A673 (cell line): ENCODE results near the gene PCDH10. TPM values are rescaled to one million over a fixed set of nuclear protein-coding genes. Genes with fewer than 3 reads are reported as not detected.

Source experiments
- BruUV-seq: library from RNA; stranded (reverse); fragments of 400-500 nt; replicated peaks from 2 replicates; lab custom pipeline; 2021; lab: Mats Ljungman, UMichigan
- CTCF ChIA-PET: fragments of 300-600 bp; sonication (Branson Sonifier 250); formaldehyde crosslinking; loops from one replicate; lab custom pipeline; 2022; ENCODE audit warnings: antibody characterized with exemption; lab: Charles Lee
- POLR2A ChIA-PET: fragments of 300-600 bp; sonication (Branson Sonifier 250); formaldehyde crosslinking; loops from one replicate; lab custom pipeline; 2022; ENCODE audit warnings: antibody characterized with exemption; ENCODE audit not compliant: low non-redundant PET; lab: Charles Lee
- DNase-seq: peaks from one replicate; pipeline ENCODE4 v3.0.0-alpha.2; 2015; ENCODE audit warnings: low spot score
- H3K27ac ChIP-seq: fragments of 200-600 bp; sonication (generic); 2 replicates; pipeline ENCODE4 v1.5.1; 2016; ENCODE audit warnings: mixed run types, low read depth, mild to moderate bottlenecking, mixed read lengths, antibody characterized with exemption, low read length; ENCODE audit not compliant: poor library complexity, severe bottlenecking
- H3K27me3 ChIP-seq: fragments of 200-600 bp; sonication (generic); replicated peaks from 2 replicates; pipeline ENCODE4 v1.6.1; 2017; ENCODE audit warnings: mixed run types, low read depth, mild to moderate bottlenecking, mixed read lengths, antibody characterized with exemption, low read length; ENCODE audit not compliant: insufficient read depth, poor library complexity
- H3K36me3 ChIP-seq: fragments of 200-600 bp; sonication (generic); 2 replicates; pipeline ENCODE4 v1.6.1; 2016; ENCODE audit warnings: mixed run types, mild to moderate bottlenecking, mixed read lengths, antibody characterized with exemption, low read length; ENCODE audit not compliant: insufficient read depth, poor library complexity, severe bottlenecking
- H3K4me1 ChIP-seq: fragments of 200-600 bp; sonication (generic); 2 replicates; pipeline ENCODE4 v1.6.1; 2017; ENCODE audit warnings: mixed run types, mild to moderate bottlenecking, mixed read lengths, antibody characterized with exemption, low read length; ENCODE audit not compliant: insufficient read depth, poor library complexity, severe bottlenecking
- H3K4me3 ChIP-seq: fragments of 200-600 bp; sonication (generic); 2 replicates; pipeline ENCODE4 v1.5.1; 2016; ENCODE audit warnings: low read depth, mixed run types, mild to moderate bottlenecking, mixed read lengths, low read length; ENCODE audit not compliant: poor library complexity, severe bottlenecking
- H3K9me3 ChIP-seq: fragments of 200-600 bp; sonication (generic); 2 replicates; pipeline ENCODE4 v1.6.1; 2016; ENCODE audit warnings: mixed run types, low read depth, mild to moderate bottlenecking, mixed read lengths, antibody characterized with exemption, low read length; ENCODE audit not compliant: poor library complexity, severe bottlenecking
- EZH2 ChIP-seq: fragments of 200-600 bp; sonication (generic); IDR thresholded peaks from 2 replicates; pipeline ENCODE4 v1.6.1; 2017; ENCODE audit warnings: borderline replicate concordance, low read depth, mild to moderate bottlenecking, mixed read lengths, antibody characterized with exemption, low read length; ENCODE audit not compliant: poor library complexity, severe bottlenecking
- intact Hi-C: fragments of 100-400 bp; cut with micrococcal nuclease; formaldehyde crosslinking; loops from one replicate; pipeline ENCODE4 v1.10.0; 2022; ENCODE audit not compliant: unreplicated experiment
- total RNA-seq: library from RNA; stranded (reverse); gene quantifications from 2 replicates; pipeline ENCODE4 v1.2.3, GENCODE V29; 2021
- TF ChIP-seq, protein P1 (sequence below): fragments of 300-800, 200-600 bp; sonication (generic); conservative IDR thresholded peaks from 2 replicates; pipeline ENCODE4 v1.5.1; 2017; ENCODE audit warnings: low read depth, mild to moderate bottlenecking, antibody characterized with exemption, low read length, moderate library complexity, mixed read lengths

PCDH10 gene
- total RNA-seq, 1 experiment from 2014 or later: 40.6 TPM

GRCh38 chr4:133129237-133129636, 19.9 kb upstream of the PCDH10 start:
- Histone ChIP-seq H3K9me3 (no peaks in the 10 kb centered on the region), H3K27ac (no peak overlapping the region), H3K27me3 (no peaks in the 10 kb centered on the region), H3K4me3 (no peak overlapping the region), H3K36me3 (no peaks in the 10 kb centered on the region), H3K4me1 (no peaks in the 10 kb centered on the region)
- TF ChIP-seq, protein P1, sequence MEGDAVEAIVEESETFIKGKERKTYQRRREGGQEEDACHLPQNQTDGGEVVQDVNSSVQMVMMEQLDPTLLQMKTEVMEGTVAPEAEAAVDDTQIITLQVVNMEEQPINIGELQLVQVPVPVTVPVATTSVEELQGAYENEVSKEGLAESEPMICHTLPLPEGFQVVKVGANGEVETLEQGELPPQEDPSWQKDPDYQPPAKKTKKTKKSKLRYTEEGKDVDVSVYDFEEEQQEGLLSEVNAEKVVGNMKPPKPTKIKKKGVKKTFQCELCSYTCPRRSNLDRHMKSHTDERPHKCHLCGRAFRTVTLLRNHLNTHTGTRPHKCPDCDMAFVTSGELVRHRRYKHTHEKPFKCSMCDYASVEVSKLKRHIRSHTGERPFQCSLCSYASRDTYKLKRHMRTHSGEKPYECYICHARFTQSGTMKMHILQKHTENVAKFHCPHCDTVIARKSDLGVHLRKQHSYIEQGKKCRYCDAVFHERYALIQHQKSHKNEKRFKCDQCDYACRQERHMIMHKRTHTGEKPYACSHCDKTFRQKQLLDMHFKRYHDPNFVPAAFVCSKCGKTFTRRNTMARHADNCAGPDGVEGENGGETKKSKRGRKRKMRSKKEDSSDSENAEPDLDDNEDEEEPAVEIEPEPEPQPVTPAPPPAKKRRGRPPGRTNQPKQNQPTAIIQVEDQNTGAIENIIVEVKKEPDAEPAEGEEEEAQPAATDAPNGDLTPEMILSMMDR: no peak
- TF ChIP-seq EZH2: no peak
- intact Hi-C loops: no loop called here
- no TSS peak for BruUV-seq
- DNase-seq: no peak
- CTCF ChIA-PET: no interaction called here
- POLR2A ChIA-PET: no interaction called here

- TF ChIP-seq, protein P1: no peak
- no peak for TF ChIP-seq EZH2
- Histone ChIP-seq H3K27ac (no peak overlapping the region), H3K4me1 (no peaks in the 10 kb centered on the region), H3K4me3 (no peak overlapping the region), H3K27me3 (no peaks in the 10 kb centered on the region), H3K9me3 (no peaks in the 10 kb centered on the region), H3K36me3 (no peaks in the 10 kb centered on the region)
- intact Hi-C loops: loop anchor here (10.0 kb wide), 1 partner anchor 285 kb away; no protein-coding TSS in a partner anchor
- ChIA-PET CTCF (no interaction called here), POLR2A (no interaction called here)
- BruUV-seq: no TSS peak
- no peak for DNase-seq
These were observed 18.9 kb upstream of the PCDH10 start for GRCh38 chr4:133130171-133130570.

GRCh38 chr4:133131829-133132460, 17.1 kb upstream of the PCDH10 start:
- Histone ChIP-seq H3K4me1 (no peaks in the 10 kb centered on the region), H3K27ac (no peak overlapping the region), H3K27me3 (no peaks in the 10 kb centered on the region), H3K9me3 (no peaks in the 10 kb centered on the region), H3K4me3 (no peak overlapping the region), H3K36me3 (no peaks in the 10 kb centered on the region)
- no TSS peak for BruUV-seq
- intact Hi-C loops: loop anchor here (10.0 kb wide), 1 partner anchor 287 kb away; no protein-coding TSS in a partner anchor
- TF ChIP-seq EZH2: no peak
- DNase-seq: no peak
- CTCF ChIA-PET: no interaction called here
- POLR2A ChIA-PET: no interaction called here
